Stimulated activated CD4-positive, alpha-beta T cell treated with anti-CD3 and anti-CD28 coated beads, Interleukin-2, amount 100 ng/mL, for 4 hours (primary cell): ENCODE results near the gene PELI3.

Experiments
- DNase-seq: peaks from one replicate; pipeline ENCODE4 v3.0.0-alpha.2; 2020; ENCODE audit warnings: low read depth

PELI3 gene

GRCh38 chr11:66505276-66505816, 38.6 kb downstream of the PELI3 start:
- no peak for DNase-seq

- no peak for DNase-seq
Observed at GRCh38 chr11:66509131-66509561, 42.4 kb downstream of the PELI3 start.

- peak; percentile 75 for DNase-seq
Observed at GRCh38 chr11:66510271-66510989, 43.7 kb downstream of the PELI3 start, which contains the start of gene BBS1. Gene BBS1 (plus strand): TSS chr11:66510635. CDS start chr11:66510660, 25 bp downstream.

GRCh38 chr11:66510990-66511339, 44.3 kb downstream of the PELI3 start:
- DNase-seq, result no peak

GRCh38 chr11:66523611-66524010, 56.9 kb downstream of the PELI3 start:
- no peak for DNase-seq

- DNase-seq, result no peak
Observed at GRCh38 chr11:66524304-66525040, 57.8 kb downstream of the PELI3 start.
